ENCODE measurements around the gene MYPOP.

- TF ChIP-seq CTCF (IDR thresholded peaks at IDR 0.05 in 2 of 3, conservative IDR thresholded peaks at IDR 0.05 in 1 of 3; ENCODE audit: borderline replicate concordance in 1 of 3, insufficient read depth in 1 of 3, low read depth in 2 of 3, low read length in 2 of 3) (no peak), FOSL1 (IDR thresholded peaks at IDR 0.05; ENCODE audit: low read depth) (no peak), POLR2AphosphoS5 (IDR thresholded peaks at IDR 0.05; ENCODE audit: low read depth, low read length) (peak; percentile 84), EZH2 (IDR thresholded peaks at IDR 0.05) (no peak), EZH2phosphoT487 (IDR thresholded peaks at IDR 0.05; ENCODE audit: borderline replicate concordance) (no peak)
These were observed 525 bp upstream of the MYPOP start for GRCh38 chr19:45902651-45903625.
